ENCODE measurements around the gene HES1. TPM values are rescaled to one million over a fixed set of nuclear protein-coding genes. Genes with fewer than 3 reads are reported as not detected.

HES1 gene
- total and polyA plus RNA-seq, 9 donors: 16.7 to 116 (median 35.0) TPM

- 83 to 93% (median 90%) methylated on average over 9 of the region's 9 CpGs for WGBS, 3 donors
- TF ChIP-seq EP300 (IDR thresholded peaks at IDR 0.05): no peak
- no peak for TF ChIP-seq CTCF (IDR thresholded peaks at IDR 0.05)
- no peak for TF ChIP-seq POLR2A (IDR thresholded peaks at IDR 0.05)
- intact Hi-C loops (cut with DNase I): loop anchor here in 1 of 4 donors (5.0 kb wide), 1 partner anchor 43 kb away; no protein-coding TSS in a partner anchor
Observed at GRCh38 chr3:194185221-194185620, 49.3 kb downstream of the HES1 start.

GRCh38 chr3:194187233-194187944 is 51.4 kb downstream of the HES1 start:
- TF ChIP-seq POLR2A (IDR thresholded peaks at IDR 0.05) (no peak), EP300 (IDR thresholded peaks at IDR 0.05) (no peak), CTCF (IDR thresholded peaks at IDR 0.05) (no peak)
- Histone ChIP-seq H3K27ac (no peak overlapping the region), H3K4me3 (no peak overlapping the region), H3K9me3 (no peaks in the 10 kb centered on the region), H3K4me1 (ENCODE audit: insufficient read depth) (peaks cover 9% of the 10 kb centered on the region), H3K36me3 (no peaks in the 10 kb centered on the region), H3K27me3 (no peaks in the 10 kb centered on the region)
- WGBS, 3 donors: 72 to 84% (median 75%) methylated on average over 7 of the region's 7 CpGs
- intact Hi-C loops (cut with DNase I): loop anchor here in 1 of 4 donors (5.0 kb wide), 1 partner anchor 45 kb away; no protein-coding TSS in a partner anchor
- DNase-seq: no peak

More at GRCh38 chr3:194185221-194185620, 49.3 kb downstream of the HES1 start:
- Histone ChIP-seq H3K27ac (no peak overlapping the region), H3K27me3 (no peaks in the 10 kb centered on the region), H3K36me3 (no peaks in the 10 kb centered on the region), H3K4me3 (no peak overlapping the region), H3K9me3 (no peaks in the 10 kb centered on the region), H3K4me1 (ENCODE audit: insufficient read depth) (peaks cover 9% of the 10 kb centered on the region)
- DNase-seq: no peak

Small RNAs within 50 kb of the gene (small RNA-seq; reads per million reads assigned to genes)
- not detected for gene RN7SL215P

Other genes with a start within 250 kb of the HES1 start
- gene CPN2, start 215.2 kb downstream of the HES1 start, total RNA-seq: under 1 TPM in 1 of 7 donors, not detected in 6; 0.18 TPM
- gene CPN2, start 215.2 kb downstream of the HES1 start, polyA plus RNA-seq: 1 to 10 TPM in 1 of 2 donors, not detected in 1; 1.6 TPM
- under 1 TPM in 6 of 7 donors, not detected in 1; 0.05 to 0.45 (median 0.19) TPM for gene LRRC15, start 233.6 kb downstream of the HES1 start, total RNA-seq
- 1 to 10 TPM in 1 of 2 donors, under 1 TPM in 1; 0.10 to 2.5 TPM for gene LRRC15, start 233.6 kb downstream of the HES1 start, polyA plus RNA-seq